Heart left ventricle (tissue), 13 donors: ENCODE results near the gene SAC3D1.

ENCODE experiments used
- POLR2A ChIP-seq, 2 donors: fragments of 450-650 bp; IDR thresholded peaks; one replicate each; pipeline ENCODE4 v1.6.1; 2017; ENCODE audit warnings: antibody characterized with exemption in 2 of 2, mild to moderate bottlenecking in 2 of 2, moderate library complexity in 2 of 2
- TF ChIP-seq, protein P1 (sequence below), 12 donors: fragments of 200-600 bp; sonication (generic) in 4 of 12; IDR thresholded peaks; one replicate each; pipeline versions ENCODE4 v1.5.0 to v1.8.0; 2018 to 2022; ENCODE audit warnings: antibody characterized with exemption in 12 of 12, mild to moderate bottlenecking in 5 of 12
- donor health status: ischemic (EF 13 %, LVEDD 7.1; RV severe dilation, severe dysfunction).
- donor health status: DM: no; HTN: yes; CAD: no.
- donor health status: DM: no; HTN: no; CAD: no.
- donor health status: ischemic (EF 25% LVEDD 6.9; RV normal size, moderate dysfunction).
- donor health status: ischemic (EF 25% LVEDD 5.7; RV mildly dilated, moderate dysfunction).
- donor health status: ischemic (EF 35%, LVEDD 5.7; RV mildly dilated, moderate dysfunction).
- donor health status: nonischemic (EF 11% LVEDD 7.7; RV severe dilation, severe dysfunction).
- donor health status: DM: yes; HTN: yes; CAD: no.
- donor health status: PGD.
- donor health status: ischemic (EF 29% LVEDD 5.4; RV normal size, mild dysfunction).
- donor health status: nonischemic (EF 23%, LVEDD 6.1; RV moderate dilation, normal function).

DNA sequence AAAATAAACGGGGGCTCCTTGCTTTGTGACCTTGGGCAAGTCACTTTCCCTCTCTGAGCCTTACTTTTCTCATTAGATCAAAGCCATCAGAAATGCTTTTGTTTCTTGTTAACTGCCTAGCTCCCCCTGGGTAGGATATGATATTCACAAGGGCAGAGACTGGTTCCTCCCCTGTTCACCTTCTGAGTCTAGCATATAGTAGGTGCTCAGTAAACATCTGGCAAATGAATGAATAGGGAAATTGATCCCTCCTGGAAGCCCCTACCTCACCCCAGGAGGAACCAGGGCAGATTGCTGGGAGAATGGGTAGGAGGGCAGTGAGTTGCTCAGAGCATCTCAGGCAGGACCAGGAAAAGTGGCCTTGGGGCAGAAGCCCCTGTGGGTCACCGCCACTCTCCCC, 6.6 kb upstream of the SAC3D1 start:
- no peak for TF ChIP-seq POLR2A (IDR thresholded peaks at IDR 0.05)
- TF ChIP-seq, protein P1, sequence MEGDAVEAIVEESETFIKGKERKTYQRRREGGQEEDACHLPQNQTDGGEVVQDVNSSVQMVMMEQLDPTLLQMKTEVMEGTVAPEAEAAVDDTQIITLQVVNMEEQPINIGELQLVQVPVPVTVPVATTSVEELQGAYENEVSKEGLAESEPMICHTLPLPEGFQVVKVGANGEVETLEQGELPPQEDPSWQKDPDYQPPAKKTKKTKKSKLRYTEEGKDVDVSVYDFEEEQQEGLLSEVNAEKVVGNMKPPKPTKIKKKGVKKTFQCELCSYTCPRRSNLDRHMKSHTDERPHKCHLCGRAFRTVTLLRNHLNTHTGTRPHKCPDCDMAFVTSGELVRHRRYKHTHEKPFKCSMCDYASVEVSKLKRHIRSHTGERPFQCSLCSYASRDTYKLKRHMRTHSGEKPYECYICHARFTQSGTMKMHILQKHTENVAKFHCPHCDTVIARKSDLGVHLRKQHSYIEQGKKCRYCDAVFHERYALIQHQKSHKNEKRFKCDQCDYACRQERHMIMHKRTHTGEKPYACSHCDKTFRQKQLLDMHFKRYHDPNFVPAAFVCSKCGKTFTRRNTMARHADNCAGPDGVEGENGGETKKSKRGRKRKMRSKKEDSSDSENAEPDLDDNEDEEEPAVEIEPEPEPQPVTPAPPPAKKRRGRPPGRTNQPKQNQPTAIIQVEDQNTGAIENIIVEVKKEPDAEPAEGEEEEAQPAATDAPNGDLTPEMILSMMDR (IDR thresholded peaks at IDR 0.05) = no peak
